GM18858 (cell line): ENCODE data around the gene KCNK7.

Experiments
- ATAC-seq: cut with Tn5 transposase; IDR thresholded peaks from one replicate; pipeline ENCODE4 v1.9.1; 2021; ENCODE audit not compliant: unreplicated experiment

The KCNK7 gene

DNA sequence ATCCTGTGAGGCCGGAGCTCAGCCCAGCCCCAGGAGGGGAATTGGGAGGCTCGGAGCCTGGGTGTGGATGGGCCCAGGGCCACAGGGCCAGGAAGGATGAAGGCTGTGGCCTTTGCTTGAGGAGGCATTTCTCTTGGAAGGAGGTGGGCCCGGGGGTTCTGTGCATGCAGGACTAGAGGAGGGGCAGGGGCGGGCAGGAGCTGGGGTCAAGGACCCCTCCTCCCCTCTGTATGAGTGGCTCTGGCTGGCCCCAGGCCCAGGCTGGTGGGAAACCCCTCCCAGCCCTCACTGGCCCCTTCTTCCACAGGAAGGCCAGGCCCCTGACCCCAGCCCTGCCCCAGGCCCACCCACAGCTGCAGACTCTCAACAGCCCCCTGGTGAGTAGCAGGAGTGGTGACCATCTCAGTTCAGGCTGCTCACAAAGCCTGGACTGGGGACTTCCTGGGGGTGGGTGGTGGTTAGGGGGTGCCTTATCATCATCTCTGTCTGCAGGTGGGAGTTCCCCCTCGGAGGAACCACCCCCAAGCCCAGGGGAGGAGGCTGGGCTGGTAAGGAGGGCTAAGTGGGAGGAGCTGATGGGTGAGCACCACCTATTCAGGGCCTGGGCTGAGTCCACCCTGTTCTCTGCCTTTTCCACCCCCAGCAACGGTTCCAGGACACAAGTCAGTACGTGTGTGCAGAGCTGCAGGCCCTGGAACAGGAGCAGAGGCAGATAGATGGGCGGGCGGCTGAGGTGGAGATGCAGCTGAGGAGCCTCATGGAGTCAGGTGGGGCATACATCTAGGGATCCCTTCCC is 6.0 kb downstream of the KCNK7 start:
- no peak for ATAC-seq

DNA sequence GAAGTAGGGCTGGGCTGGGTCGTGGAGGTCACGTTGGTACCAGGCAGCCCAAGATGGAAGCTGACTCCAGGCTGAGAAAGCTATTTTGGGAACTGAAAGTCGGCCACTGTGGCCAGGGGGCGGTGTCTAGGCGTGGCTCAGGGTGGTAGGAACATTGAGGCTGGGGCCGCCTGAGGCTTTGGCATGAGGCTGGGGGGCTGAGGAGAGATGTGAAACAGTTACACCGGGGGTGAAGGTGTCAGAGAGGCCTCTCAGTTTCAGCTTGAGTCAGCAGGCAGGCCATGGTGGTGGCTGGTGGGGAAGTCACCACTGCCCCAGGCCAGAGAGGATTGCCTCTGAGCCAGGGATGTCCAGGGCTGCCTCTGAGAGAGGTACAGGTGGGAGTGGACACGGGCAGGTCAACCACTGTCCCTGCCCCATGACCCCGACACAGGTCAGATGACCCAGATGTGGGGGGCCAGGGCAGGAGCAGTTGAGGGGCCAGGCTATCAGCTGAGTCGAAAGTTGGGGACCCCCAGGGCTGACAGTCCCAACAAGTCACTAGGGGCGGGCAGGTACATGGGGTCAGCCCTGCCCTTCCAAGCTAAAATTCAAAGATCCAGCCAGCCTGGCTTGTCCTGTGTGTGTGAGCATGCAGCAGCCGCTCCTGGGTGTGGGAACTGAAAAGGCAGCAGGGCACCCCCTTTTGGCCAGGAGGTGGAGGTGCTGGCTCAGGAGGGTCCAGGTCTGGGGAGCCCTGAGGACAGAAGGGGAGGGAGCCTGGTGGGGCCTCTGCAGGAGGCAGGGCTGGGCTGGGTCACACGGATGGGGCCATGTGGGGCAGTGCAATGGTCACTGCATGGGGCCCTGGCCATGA is 7.2 kb downstream of the KCNK7 start:
- peak; percentile 57 for ATAC-seq

DNA sequence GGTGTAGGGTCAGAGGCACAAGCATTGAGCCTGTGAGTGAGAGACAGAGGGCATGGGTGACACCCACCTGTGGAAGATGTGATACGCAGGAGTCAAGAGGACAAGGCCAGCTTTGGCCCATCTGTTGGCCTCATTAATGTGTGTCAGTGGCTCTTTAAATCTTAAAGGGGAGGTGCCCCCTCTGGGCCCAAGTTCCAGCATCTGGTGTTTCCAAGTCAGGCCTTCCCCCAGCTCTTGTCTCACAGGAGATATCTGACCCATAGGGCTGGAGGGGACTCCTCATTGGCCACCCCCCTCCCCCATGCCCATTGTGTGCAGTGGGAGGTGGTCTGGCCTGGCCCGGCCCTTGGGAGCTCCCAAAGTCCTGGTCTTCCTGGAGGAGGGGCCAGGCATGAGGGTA is 8.9 kb downstream of the KCNK7 start:
- ATAC-seq, result no peak

DNA sequence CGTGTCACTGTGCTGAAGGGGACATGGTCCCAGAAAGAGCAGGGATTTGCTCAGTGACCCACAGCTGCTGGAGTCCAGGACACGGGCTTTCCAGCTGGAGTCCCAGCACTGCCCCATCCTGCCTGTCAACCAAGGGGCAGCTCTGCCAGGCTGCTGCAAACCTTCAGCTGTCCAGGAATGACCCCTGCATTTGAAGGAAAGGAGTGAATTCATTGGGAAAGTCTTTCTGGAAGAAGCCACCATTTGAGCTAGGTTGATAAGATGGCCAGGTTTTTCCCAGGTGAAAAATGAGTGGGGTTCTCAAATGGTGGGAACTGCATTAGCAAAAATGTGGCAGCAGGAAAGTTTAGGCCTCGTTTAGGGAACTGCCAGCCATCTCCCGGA is 9.4 kb downstream of the KCNK7 start:
- no peak for ATAC-seq

DNA sequence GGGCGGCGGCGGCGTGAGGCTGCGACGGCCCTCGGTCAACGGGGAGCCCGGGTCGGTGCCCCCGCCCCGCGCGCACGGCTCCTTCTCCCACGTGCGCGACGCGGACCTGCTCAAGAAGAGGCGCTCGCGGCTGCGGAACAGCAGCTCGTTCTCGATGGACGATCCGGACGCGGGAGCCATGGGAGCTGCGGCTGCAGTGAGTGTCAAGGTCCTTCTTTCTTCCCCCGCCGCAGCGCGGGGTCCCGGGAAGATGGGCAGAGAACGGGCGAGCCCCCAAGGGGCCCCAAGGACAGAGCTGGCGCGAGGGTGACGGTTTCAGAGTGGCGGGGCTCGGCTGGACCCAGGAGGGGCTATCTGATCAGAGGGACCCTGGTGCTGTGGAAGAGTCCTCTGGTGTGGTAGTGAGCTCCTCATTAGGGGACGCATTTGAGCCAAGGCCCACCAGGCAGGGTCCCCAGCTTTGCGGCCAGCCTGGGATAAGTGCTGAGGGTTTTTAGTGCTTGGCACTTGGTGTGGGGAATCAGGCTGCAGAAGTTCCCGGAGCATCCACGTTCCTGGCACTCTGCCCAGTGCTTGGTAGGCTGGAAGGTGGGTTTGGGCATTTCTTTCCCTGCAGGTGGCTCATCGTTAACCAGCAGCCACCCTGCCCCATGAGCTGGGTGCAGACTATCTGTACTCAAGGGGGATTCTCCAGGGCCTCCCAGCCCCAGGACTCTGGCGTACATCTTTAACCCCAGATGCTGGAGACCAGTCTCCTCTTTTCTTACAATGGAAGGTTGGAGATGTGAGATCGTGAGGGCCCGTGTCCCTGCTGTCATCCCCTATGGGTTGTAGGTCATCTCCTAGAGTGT is 10.0 kb downstream of the KCNK7 start:
- no peak for ATAC-seq

DNA sequence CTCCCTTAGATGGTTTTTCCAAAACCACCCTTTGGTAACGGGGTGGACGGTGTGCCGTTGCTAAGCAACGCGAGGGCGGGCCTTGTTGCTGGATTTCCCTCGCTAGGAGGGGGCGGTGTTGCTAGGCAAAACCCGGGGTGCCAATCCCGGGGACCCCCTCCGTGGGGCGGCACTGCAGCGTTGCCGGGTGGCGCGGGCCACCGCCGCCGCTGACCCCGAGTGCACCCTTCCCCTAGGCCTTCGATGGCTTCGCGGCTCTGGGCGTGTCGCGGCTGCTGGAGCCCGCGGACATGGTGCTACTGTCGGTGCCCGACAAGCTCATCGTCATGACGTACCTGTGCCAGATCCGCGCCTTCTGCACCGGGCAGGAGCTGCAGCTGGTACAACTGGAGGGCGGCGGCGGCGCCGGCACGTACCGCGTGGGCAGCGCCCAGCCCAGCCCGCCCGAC is 10.9 kb downstream of the KCNK7 start:
- no peak for ATAC-seq

DNA sequence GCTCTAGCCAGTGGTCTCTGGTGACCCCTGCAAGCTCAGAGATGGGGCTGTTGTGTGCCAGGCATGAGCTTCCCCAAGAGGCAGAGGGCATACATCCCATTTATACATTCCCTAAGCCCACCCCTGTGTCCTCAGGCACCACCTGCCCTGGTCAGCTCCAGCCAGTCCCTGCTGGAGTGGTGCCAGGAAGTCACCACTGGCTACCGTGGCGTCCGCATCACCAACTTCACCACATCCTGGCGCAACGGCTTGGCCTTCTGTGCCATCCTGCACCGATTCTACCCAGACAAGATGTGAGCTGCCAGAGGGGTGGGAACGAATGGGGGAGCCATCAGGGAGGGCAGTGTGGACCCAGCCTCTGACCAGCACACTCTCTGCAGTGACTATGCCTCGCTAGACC is 11.5 kb downstream of the KCNK7 start:
- ATAC-seq, result no peak

DNA sequence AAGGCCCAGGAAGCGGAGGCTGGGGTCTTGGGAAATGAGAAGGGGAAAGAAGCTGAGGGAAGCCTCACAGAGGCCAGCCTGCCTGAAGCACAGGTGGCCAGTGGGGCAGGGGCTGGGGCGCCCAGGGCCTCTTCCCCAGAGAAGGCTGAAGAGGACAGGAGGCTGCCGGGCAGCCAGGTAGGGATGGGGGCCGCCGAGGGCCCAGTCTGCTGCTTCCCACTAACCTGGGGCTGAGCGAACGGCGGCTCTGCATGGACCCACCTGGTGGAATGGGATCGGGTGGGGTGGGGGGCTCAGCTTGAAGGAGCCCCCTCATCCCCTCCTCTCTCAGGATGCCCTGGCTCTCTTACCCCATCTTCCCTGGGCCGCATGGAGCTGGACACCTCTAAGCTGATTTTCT is 12.0 kb downstream of the KCNK7 start:
- no peak for ATAC-seq

DNA sequence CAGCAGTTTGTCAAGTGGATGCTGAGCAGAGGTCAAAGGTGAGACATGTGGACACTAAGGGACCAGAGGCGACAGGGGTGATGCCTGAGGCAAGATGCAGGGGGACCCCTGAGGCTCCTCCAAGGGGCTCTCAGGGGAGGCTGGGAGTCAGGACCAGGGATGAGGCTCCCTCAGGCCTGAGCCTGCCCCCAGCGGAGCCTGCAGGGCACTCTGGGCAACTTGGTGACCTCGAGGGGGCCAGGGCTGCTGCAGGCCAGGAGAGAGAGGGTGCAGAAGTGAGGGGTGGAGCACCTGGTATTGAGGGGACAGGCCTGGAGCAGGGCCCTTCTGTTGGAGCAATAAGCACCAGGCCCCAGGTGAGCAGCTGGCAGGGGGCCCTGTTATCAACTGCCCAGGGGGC is 13.7 kb downstream of the KCNK7 start:
- ATAC-seq, result no peak

DNA sequence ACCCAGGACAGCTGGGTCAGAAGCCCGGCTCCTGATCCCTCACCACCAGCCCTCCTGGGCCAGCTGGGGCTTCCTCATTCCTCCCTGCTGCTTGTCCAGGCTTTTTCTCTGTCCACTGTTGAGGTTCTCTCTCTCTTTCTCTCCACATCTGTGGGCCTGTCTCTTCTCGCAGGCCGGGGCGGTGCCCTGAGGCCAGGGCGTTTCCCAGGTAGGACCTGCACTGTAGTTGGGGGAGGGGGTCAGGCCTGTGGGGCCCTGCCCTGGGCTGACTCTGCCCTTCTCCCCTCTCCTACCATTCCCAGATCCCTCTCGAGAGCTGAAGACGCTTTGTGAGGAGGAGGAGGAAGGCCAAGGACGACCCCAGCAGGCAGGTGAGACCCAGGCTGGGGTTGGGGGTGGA is 14.8 kb downstream of the KCNK7 start:
- ATAC-seq, result no peak

DNA sequence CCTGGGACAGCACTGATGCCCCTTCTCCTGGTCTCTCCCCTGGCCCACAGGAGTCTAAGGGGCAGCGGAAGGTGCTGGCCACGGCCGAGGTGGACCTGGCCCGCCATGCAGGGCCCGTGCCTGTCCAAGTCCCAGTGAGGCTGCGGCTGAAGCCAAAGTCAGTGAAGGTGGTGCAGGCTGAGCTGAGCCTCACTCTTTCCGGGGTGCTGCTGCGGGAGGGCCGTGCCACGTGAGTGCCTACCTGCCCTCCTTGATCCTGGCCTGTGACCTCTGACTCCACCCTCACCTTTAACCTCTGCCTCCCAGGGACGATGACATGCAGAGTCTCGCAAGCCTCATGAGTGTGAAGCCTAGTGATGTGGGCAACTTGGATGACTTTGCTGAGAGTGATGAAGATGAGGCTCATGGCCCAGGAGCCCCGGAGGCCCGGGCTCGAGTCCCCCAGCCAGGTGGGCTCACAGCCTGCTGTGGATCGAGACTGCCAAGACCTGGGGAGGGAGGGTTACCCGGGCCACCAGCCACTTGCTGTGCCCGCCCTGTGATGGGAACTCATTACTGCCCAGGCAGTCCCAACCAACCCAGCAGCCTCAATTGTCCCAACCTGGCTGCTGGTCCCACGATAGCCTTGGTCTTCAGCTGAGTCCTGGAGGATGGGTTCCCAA is 15.4 kb downstream of the KCNK7 start:
- ATAC-seq, result no peak

DNA sequence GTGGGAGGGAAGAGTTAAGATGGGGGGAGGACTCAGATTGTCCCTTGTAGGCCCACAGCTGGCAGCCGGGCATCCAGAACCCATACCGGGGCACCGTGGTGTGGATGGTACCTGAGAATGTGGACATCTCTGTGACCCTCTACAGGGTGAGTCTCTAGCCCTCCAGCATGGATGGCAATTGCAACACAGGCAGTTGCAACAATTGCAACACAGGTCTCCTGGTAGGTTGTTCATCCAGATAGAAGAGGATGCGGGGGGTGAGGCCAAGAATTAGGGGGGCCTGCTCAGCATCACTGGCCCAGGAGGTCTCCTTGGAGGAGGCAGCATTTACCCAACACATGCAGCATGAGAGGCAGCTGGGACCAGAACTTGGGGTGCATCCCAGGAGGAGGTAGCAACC is 16.3 kb downstream of the KCNK7 start:
- ATAC-seq, result no peak

DNA sequence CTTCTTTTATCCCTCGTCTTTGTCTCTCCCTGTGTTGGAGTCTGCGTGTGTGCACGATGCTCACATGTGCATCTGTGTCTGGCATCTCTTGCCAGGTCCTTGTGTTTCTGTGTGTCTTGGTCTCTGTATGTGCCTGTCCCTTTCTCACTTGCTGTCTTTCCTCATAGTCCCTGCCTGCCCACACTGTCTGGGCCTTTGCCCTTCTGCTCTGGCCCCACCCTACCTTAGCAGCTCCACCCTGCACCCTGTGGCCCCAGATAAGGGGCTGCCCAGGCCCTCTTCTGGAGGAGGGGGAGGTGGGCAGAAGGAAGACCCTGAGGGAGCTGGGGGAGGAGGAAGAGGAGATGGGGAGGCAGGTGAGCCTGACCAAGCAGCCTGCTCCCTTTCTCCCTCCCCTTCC is 16.9 kb downstream of the KCNK7 start:
- ATAC-seq, result no peak

DNA sequence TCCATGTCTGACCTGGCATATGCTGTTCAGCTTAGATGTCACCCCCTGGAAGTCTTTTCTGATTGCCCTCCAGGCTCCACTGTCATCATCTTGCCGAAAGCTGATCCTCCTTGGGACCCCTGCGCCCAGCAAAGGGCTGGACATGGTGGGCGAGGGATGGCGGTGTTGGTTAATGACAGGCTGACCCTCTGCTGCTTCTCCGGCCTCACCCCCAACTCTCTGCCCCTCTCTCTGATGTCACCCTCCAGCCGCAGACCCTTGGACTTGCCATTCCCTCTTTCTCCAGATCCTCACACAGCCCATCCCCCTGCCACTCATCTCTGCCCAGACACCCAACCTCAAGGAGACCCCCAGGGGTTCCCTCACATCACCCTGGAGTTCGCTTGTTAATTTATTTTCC is 17.5 kb downstream of the KCNK7 start:
- ATAC-seq, result no peak

DNA sequence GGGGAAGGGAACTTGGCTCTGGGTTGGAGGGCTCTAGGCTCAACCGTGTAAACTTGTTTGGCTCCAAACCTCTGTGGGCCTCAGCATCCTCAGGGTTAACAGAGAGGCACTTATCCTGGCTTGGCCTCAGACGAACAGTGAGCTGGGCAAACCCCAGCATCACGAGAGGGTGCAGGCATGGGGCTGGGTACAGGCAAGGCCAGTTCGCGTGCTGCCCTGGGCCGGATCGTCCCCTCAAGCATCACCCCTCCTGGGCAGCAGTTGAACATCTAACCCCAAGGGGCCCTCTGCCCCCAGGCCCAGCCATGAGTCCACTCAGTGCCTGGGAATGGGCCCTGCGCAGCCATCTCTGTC is 17.9 kb downstream of the KCNK7 start:
- no peak for ATAC-seq

DNA sequence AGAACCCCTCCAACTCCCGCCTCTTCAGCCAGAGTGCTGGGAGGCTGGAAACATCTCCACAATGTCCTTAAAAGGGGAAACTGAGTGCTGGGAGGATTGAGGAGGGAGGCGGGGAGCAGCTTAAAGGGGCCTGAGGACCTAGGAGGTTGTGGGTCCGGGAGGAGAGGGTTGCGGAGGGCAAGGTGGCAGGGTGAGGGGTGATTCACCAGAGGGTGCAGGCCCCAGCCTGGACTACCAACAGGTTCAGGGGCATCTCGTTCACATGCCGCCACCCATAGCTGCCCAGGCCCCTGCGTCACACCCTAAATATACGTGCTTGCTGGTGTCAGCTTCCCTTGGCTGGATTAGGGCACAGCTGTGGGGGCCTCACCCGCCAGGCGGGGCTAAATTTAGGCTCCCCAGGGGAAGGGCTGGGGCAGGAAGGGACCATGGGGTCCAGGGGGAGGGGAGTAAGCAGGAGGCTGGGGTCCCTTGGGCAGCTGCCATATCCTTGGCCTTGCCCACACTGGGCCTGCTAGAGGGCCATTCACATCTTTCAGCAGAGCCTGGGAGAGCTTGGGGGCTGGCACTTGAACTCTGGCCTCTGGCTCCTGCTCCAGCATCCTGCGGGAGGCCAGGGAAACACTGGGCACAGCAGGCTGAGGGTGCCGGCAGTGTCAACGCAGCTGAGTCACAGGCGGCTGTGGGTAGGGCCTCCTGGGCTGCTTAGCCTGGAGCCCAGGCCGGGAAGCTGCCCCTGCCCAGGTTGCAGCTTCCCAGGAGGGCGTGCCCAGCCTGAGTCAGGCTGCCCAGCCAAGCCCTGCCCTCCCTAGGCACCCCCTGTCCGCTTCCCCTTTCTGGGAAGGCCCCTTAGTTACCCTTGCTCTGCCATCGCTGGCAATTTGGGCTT is 18.5 kb downstream of the KCNK7 start:
- no peak for ATAC-seq

DNA sequence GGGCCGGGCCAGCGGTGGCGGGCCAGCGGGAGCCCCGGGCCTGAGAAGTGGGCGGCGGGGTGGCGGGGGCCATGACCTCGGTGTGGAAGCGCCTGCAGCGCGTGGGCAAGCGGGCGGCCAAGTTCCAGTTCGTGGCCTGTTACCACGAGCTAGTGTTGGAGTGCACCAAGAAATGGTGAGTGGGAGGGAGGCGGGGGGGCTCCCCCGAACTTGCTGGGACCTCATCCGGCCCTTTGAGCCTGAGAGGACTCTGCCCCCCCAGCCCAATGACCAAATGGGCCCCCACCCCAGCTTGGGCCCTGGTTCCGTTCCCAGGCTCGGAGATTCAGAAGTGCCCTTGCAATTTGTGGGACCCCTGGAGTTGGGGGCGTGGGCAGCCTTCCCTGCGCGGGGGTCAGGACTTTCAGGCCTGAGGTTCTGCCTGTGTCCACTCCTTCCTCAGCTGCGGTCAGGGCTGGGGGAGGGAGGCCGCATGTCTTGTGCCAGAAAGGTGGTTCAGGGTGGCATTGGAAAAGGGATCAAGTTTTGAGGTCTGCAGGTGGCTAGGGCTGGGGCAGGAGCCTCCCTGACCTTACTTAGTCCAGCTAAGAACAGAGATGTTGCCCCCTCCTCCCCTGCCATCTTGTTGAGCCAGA is 19.3 kb downstream of the KCNK7 start:
- no peak for ATAC-seq

DNA sequence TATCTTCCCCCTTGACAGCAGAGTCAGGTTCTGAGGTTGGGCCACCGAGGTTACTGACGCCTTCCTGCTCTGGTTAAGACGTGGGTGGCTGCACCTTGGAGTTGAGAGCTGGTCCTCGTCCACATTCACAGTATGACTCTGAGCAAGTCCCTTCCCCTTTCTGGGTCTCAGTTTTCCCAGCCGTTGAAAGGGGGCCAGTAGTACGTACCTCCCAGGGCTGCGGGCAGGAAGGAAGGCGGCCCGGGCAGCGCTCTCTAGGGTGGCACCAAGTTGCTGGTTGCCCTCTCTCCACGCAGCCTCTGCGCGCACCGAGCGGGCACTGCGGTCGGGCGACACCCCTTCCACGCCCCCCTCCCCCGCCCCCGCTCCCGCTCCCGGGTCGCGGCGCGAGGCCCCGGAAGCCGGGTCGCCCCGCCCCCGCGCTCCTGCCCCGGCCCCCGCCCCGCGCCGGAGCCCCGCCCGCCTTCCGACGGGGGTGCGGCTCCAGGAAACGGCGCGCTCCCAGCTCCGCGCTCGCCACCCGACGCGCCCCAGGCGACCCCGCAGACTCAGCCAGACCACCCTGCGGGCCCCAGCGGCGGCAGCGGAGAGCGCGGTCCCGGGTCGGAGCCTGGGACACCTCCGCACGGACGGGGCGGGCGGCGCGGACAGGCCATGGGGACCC is 19.9 kb downstream of the KCNK7 start, which contains the start of gene EHBP1L1:
TSS of gene EHBP1L1 (plus strand) at position 486 of the 664 bp plus-strand sequence. CDS start 250 bp downstream, outside the sequence.
- no peak for ATAC-seq
